Midbrain (tissue), 1 donor: ENCODE data around the gene ADGRD1.
"Not testable (repeated sequence)": the region's sequence is repeated elsewhere in the genome, so short reads cannot be mapped to it uniquely, and the experiment has no call there.

ENCODE experiments used
- DNase-seq: peaks from one replicate; lab custom pipeline; 2025; lab: John Stamatoyannopoulos, UW

Gene ADGRD1

DNA sequence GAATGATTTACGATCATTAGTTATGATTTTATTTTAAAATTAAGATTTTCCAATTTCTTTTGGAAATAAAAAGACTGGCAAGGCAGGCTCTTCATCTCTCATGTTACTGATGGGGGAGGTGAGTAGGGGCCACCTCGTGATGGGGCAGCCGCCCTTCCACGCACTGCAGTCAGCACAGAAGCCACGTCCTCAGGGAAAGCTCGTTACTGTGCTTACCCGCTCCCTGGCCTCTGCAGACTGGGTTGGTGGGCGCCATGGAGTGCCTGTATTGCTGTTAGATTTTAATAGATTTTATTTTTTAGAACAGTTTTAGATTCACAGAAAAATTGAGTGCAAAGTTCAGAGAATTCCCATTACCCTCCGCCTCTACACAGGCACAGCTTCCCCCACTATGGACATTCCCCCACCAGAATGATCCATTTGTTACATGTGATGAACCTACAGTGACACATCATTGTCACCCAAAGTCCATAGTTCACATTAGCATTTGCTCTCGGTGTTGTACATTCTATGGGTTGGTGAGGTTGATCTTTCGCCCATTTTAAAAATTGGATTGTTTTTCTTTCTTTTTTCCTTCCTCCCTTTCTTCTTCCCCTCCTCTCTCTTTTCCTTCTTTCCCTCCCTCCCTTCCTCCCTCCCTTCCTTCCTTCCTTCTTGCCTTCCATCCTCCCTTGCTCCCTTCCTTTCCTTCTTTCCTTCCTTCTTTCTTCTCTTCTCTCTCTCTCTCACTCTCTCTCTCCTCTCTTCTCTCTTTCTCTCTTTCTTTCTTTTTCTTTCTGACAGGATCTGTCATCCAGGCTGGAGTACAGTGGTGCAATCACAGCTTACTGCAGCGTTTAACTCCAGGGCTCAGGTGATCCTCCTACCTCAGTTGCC is 30.7 kb downstream of the ADGRD1 start:
- no peak for DNase-seq

GRCh38 chr12:130987151-130987931 is 33.6 kb downstream of the ADGRD1 start:
- DNase-seq, result no peak

GRCh38 chr12:130988261-130988660 is 34.6 kb downstream of the ADGRD1 start:
- DNase-seq, result no peak

DNA sequence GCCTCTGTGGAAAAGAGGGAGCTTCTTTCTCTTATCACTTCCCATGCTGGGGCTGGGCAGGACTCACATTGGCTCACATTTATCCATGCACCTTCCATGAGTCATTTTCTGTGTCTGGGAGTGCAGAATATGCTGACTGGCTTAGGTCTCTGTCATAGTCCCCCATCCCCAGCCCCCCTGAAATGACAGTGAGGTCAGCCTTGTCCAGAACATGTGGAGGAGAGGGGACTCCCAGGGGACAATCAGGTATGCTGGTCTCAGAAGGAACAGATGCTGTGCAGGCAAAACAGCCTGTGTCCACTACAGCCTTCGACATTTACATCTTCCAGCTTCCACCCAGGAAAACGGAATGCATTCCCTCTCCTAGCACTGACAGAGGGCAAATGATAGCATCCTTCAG is 35.0 kb downstream of the ADGRD1 start:
- no peak for DNase-seq

DNA sequence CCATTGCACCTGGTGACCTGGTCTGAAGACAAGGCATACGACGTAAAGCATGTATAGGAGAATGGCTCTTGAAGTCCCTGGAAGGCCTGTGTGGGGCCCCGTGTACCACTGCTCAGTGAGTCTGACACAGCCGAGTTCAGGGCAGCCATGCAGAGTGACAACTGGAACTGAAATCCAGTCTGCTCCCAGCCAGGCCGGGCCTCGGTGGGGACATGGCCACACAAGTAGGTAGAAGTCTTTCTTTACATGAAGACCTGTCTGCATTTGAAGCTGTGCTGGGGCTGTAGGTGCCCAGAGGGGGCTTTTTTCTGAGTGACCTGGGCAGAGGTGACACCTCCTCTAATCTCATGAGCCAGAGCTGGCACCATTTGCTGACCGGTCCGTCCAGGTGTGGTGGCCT is 35.7 kb downstream of the ADGRD1 start:
- no peak for DNase-seq

- DNase-seq, result no peak
Measured at GRCh38 chr12:130990034-130990433, 36.3 kb downstream of the ADGRD1 start.

DNA sequence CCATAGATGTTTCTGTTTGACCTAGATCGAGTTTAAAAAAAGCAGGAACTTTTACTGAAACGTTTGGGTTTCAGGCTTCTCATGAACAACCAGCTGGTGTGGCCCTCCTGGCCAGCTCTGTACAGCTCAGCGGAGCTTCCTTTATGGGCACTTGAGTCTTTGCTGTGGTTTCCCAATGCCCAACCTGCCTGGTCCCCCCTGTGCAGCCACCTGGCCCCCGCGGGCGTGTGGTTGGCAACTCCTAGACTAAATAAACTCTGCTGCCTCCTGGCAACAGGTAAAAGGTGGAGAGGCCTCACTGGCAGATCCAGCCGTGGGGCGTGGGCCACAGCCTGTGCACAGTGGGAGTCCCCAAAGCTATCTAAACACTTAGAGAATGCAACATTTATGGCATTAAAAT is 38.7 kb downstream of the ADGRD1 start:
- no peak for DNase-seq

- DNase-seq, result no peak
Measured at GRCh38 chr12:130992979-130993538, 39.4 kb downstream of the ADGRD1 start.

- DNase-seq, result no peak
Measured at GRCh38 chr12:130993759-130994670, 40.3 kb downstream of the ADGRD1 start.

DNA sequence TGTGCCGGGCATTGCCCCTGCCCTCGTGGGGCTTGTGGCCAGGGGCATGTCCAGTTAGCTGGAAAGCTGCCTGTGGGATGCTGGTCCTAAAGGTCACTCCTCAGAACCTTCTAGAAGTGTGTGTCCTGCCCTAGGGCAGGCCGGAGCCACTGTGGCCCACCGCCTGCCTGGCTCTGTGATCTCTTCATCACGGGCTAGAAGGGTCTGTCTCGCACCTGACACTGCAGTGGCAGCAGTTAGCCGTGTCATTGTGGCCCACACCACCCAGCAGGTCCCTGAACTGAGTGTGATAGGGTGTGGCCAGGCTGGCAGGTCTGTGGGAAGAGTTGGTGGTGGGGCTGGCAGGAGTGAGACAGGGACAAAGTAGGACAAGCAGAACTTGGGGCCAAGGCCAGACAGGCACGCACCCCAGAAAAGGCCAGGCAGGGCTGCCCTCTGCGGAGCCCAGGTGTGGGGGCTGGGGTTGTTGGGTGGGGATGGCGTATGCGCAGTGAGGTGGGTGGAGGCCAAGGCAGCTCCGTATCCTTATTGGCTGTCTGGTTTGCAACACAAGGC is 41.2 kb downstream of the ADGRD1 start:
- DNase-seq, result no peak

GRCh38 chr12:130995386-130995969 is 41.8 kb downstream of the ADGRD1 start:
- not testable (repeated sequence) for DNase-seq

DNA sequence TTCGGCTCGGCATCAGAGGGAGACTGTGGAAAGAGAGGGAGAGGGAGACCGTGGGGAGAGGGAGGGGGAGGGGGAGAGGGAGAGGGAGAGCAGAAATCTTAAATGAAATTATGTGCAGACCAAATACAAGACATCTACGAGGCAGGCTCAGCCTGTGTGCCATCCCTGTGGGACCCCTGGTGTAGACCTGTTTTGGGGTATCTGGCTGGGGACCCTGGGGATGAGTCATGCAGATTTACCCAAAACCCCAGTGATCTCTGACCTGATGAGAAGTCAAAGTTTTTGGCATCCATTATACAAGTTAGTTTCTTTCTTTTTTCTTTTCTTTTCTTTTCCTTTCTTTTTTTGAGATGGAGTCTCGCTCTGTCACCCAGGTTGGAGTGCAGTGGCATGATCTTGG is 44.4 kb downstream of the ADGRD1 start:
- no peak for DNase-seq

- no peak for DNase-seq
Measured at GRCh38 chr12:131000000-131000486, 46.3 kb downstream of the ADGRD1 start.

- no peak for DNase-seq
Measured at GRCh38 chr12:131001493-131001892, 47.8 kb downstream of the ADGRD1 start.

DNA sequence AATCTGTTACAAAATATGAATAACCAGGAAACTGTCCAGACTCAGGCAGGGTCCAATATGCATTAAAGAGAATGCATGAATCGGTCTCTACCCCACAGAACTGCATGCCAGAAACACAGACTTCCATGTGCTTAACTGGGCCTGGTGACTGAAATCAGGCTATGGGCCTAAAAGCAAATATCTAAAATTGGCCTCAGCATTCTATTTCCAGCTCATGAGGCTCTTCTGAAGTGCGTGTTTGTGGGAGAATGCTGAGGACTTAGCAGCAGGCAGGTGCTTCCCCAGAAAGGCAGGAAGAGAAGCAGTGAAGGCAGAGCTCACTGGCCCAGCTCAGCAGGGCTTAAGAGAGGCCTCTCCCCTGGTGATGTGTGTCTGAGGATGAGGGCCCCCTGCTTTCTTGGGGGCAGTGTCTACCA is 48.5 kb downstream of the ADGRD1 start:
- no peak for DNase-seq

DNA sequence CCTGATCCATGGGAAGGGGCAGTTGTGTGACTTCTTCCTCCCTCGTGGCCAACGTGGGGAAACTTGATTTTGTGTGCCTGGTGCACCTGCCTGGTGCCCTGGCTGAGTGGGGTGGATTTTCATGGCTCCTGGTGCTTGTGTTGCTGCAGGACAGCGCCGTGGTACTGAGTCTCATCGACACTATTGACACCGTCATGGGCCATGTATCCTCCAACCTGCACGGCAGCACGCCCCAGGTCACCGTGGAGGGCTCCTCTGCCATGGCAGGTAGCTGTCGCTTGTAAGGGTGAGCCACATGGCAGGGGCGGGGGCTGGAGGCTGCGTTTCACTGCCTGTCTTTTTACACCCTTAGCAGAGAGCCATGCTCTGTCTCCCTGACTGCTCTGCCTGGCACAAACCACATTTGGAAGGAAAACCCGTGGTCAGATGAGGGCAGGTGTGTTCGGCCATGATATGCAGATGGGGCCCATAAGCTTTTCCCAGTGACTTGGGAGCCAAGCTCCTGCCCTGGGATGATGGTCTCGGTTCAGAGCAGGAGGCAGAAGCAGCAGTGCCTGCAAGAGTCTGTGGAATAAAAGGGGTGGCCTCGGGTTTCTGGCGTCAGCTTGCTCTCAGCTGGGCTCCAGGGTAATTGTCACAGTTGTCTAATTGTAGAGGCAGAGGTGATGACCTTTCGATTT is 49.5 kb downstream of the ADGRD1 start:
- no peak for DNase-seq

- no peak for DNase-seq
Measured at GRCh38 chr12:131003716-131004045, 50.0 kb downstream of the ADGRD1 start.

GRCh38 chr12:131004166-131004565 is 50.5 kb downstream of the ADGRD1 start:
- DNase-seq, result no peak

- DNase-seq, result no peak
Measured at GRCh38 chr12:131005161-131006035, 51.7 kb downstream of the ADGRD1 start.
